H54 (cell line): ENCODE measurements around the gene LRRK1.

ENCODE experiments used
- DNase-seq: peaks from one replicate; pipeline ENCODE4 v3.0.0; 2011; ENCODE audit warnings: low spot score, mixed read lengths; ENCODE audit not compliant: insufficient read length
- FAIRE-seq: peaks from 3 replicates; lab custom pipeline; 2011; peaks lifted over from hg19 to GRCh38; lab: Jason Lieb, UNC
- POLR2A ChIP-seq: IDR thresholded peaks from 2 replicates; pipeline ENCODE4 v1.6.1; 2011; ENCODE audit warnings: low read depth, mild to moderate bottlenecking, low read length

LRRK1 gene

GRCh38 chr15:100980410-100981046, 61.4 kb downstream of the LRRK1 start:
- TF ChIP-seq POLR2A = no peak
- DNase-seq (no peak), FAIRE-seq (no peak)

GRCh38 chr15:100981086-100981485, 61.9 kb downstream of the LRRK1 start:
- TF ChIP-seq POLR2A = no peak
- DNase-seq = no peak
- no peak for FAIRE-seq

- FAIRE-seq (no peak), DNase-seq (no peak)
- no peak for TF ChIP-seq POLR2A
Measured at GRCh38 chr15:100983221-100983620, 64.1 kb downstream of the LRRK1 start.

- FAIRE-seq (no peak), DNase-seq (no peak)
- TF ChIP-seq POLR2A = no peak
Measured at GRCh38 chr15:100985401-100985800, 66.2 kb downstream of the LRRK1 start.

- FAIRE-seq = no peak
- DNase-seq = no peak
- TF ChIP-seq POLR2A = no peak
Measured at GRCh38 chr15:100986158-100986896, 67.2 kb downstream of the LRRK1 start.

GRCh38 chr15:100987143-100987542, 68.0 kb downstream of the LRRK1 start:
- DNase-seq (no peak), FAIRE-seq (no peak)
- no peak for TF ChIP-seq POLR2A

GRCh38 chr15:100988297-100988696, 69.1 kb downstream of the LRRK1 start:
- TF ChIP-seq POLR2A = no peak
- FAIRE-seq (no peak), DNase-seq (no peak)

GRCh38 chr15:100988857-100989256, 69.7 kb downstream of the LRRK1 start:
- DNase-seq (no peak), FAIRE-seq (no peak)
- TF ChIP-seq POLR2A = no peak

- FAIRE-seq (no peak), DNase-seq (no peak)
- no peak for TF ChIP-seq POLR2A
Measured at GRCh38 chr15:100994597-100995446, 75.7 kb downstream of the LRRK1 start.

- FAIRE-seq (no peak), DNase-seq (no peak)
- no peak for TF ChIP-seq POLR2A
Measured at GRCh38 chr15:100995471-100996430, 76.6 kb downstream of the LRRK1 start.

- FAIRE-seq (no peak), DNase-seq (no peak)
- no peak for TF ChIP-seq POLR2A
Measured at GRCh38 chr15:100997442-100997841, 78.3 kb downstream of the LRRK1 start.

GRCh38 chr15:100998630-100999029, 79.5 kb downstream of the LRRK1 start:
- no peak for TF ChIP-seq POLR2A
- FAIRE-seq (no peak), DNase-seq (no peak)

- DNase-seq (no peak), FAIRE-seq (no peak)
- no peak for TF ChIP-seq POLR2A
Measured at GRCh38 chr15:100999369-100999768, 80.2 kb downstream of the LRRK1 start.

- no peak for DNase-seq
- TF ChIP-seq POLR2A = no peak
- FAIRE-seq = no peak
Measured at GRCh38 chr15:101000271-101000681, 81.1 kb downstream of the LRRK1 start.
